HL-60 (cell line): ENCODE measurements around the gene TPM2.

Experiments
- DNase-seq, 2 experiments: peaks; one replicate each; pipeline ENCODE4 v3.0.0-alpha.2; 2010 to 2020; ENCODE audit warnings: low read depth in 1 of 2, low spot score in 1 of 2
- H3K27ac ChIP-seq: fragments of 250-450 bp; sonication (Bioruptor Pico); replicated peaks from 2 replicates; pipeline ENCODE4 v1.5.1; 2020; ENCODE audit warnings: mild to moderate bottlenecking, moderate library complexity
- H3K27me3 ChIP-seq: fragments of 250-450 bp; sonication (Bioruptor Pico); 2 replicates; pipeline ENCODE4 v1.5.1; 2021; ENCODE audit warnings: mild to moderate bottlenecking, moderate library complexity; ENCODE audit not compliant: insufficient read depth, poor library complexity, severe bottlenecking
- H3K4me3 ChIP-seq: replicated peaks from 2 replicates; pipeline ENCODE4 v1.5.1; 2011; ENCODE audit warnings: mild to moderate bottlenecking, control low read depth, low read length; ENCODE audit not compliant: insufficient read depth
- CTCF ChIP-seq: IDR thresholded peaks from one replicate; pipeline ENCODE4 v1.5.1; 2011; ENCODE audit warnings: low read length, control low read depth, inconsistent platforms; ENCODE audit not compliant: insufficient read depth
- GABPA ChIP-seq: IDR thresholded peaks from 2 replicates; pipeline ENCODE4 v1.6.1; 2012; ENCODE audit warnings: low read depth
- POLR2AphosphoS5 ChIP-seq: IDR thresholded peaks from 2 replicates; pipeline ENCODE4 v1.6.1; 2012; ENCODE audit warnings: low read depth
- REST ChIP-seq: IDR thresholded peaks from 2 replicates; pipeline ENCODE4 v1.6.1; 2012; ENCODE audit warnings: low read depth; ENCODE audit not compliant: insufficient replicate concordance
- SPI1 ChIP-seq: IDR thresholded peaks from 2 replicates; pipeline ENCODE4 v1.6.1; 2012; ENCODE audit warnings: low read depth, mild to moderate bottlenecking, borderline replicate concordance

TPM2 gene

GRCh38 chr9:35660966-35661415, 28.7 kb downstream of the TPM2 start:
- H3K4me3 ChIP-seq, result no peak overlapping the region
- no peaks in the 10 kb centered on the region for H3K27me3 ChIP-seq
- DNase-seq, result no peak
- TF ChIP-seq POLR2AphosphoS5, result no peak
- no peak overlapping the region for H3K27ac ChIP-seq

- no peak overlapping the region for H3K27ac ChIP-seq
- no peak overlapping the region for H3K4me3 ChIP-seq
- H3K27me3 ChIP-seq, result no peaks in the 10 kb centered on the region
- TF ChIP-seq REST (no peak), SPI1 (no peak), GABPA (no peak), POLR2AphosphoS5 (no peak)
- no peak for DNase-seq
Measured at GRCh38 chr9:35659340-35659739, 30.4 kb downstream of the TPM2 start.

GRCh38 chr9:35658968-35659220, 30.8 kb downstream of the TPM2 start:
- Histone ChIP-seq H3K4me3 (peak overlapping the region; percentile 89), H3K27me3 (no peaks in the 10 kb centered on the region), H3K27ac (peak overlapping the region; percentile 100)
- TF ChIP-seq POLR2AphosphoS5 (no peak), CTCF (no peak), REST (no peak), GABPA (no peak), SPI1 (no peak)
- no peak for DNase-seq

GRCh38 chr9:35658137-35658967, 31.4 kb downstream of the TPM2 start, which contains the start of gene CCDC107:
CCDC107 (plus strand) TSS chr9:35658292; CDS start chr9:35658380, 88 bp downstream.
- no peak for TF ChIP-seq SPI1
- no peak for TF ChIP-seq CTCF
- peak; percentile 64 for TF ChIP-seq REST
- TF ChIP-seq GABPA, result 0 out of 2 replicates have a peak, but pooled peaks have one; percentile 1
- TF ChIP-seq POLR2AphosphoS5, result no peak; the same call in 1 of the 2 replicates
- H3K27me3 ChIP-seq, result no peaks in the 10 kb centered on the region
- H3K27ac ChIP-seq, result peak within 1 kb of the TSS; percentile 100
- H3K4me3 ChIP-seq, result peak within 1 kb of the TSS; percentile 89
- peak; percentile 65 to 67 for DNase-seq
